Sigmoid colon (tissue), 4 donors: Measurements from ENCODE around the gene CAP2.

ENCODE experiments used
- POLR2A ChIP-seq, 2 donors: fragments of 450-650 bp; IDR thresholded peaks; one replicate each; pipeline ENCODE4 v1.6.1; 2016; ENCODE audit warnings: antibody characterized with exemption in 2 of 2, mild to moderate bottlenecking in 2 of 2, moderate library complexity in 2 of 2
- POLR2AphosphoS5 ChIP-seq, 4 donors: sonication (generic); formaldehyde crosslinking; IDR thresholded peaks; one replicate each; pipeline ENCODE4 v1.6.1; 2017; ENCODE audit warnings: antibody characterized with exemption in 4 of 4
- TF ChIP-seq, protein P1 (sequence below), 4 experiments: fragments of 450-650 bp in 3 of 4; fragments of 200-600 bp in 1 of 4; IDR thresholded peaks; one replicate each; pipeline ENCODE4 v1.5.1; 2016 to 2019; ENCODE audit warnings: antibody characterized with exemption in 4 of 4, mild to moderate bottlenecking in 3 of 4, moderate library complexity in 2 of 4

GRCh38 chr6:17427617-17428016 lies 34.2 kb downstream of the CAP2 start:
- TF ChIP-seq, protein P1, sequence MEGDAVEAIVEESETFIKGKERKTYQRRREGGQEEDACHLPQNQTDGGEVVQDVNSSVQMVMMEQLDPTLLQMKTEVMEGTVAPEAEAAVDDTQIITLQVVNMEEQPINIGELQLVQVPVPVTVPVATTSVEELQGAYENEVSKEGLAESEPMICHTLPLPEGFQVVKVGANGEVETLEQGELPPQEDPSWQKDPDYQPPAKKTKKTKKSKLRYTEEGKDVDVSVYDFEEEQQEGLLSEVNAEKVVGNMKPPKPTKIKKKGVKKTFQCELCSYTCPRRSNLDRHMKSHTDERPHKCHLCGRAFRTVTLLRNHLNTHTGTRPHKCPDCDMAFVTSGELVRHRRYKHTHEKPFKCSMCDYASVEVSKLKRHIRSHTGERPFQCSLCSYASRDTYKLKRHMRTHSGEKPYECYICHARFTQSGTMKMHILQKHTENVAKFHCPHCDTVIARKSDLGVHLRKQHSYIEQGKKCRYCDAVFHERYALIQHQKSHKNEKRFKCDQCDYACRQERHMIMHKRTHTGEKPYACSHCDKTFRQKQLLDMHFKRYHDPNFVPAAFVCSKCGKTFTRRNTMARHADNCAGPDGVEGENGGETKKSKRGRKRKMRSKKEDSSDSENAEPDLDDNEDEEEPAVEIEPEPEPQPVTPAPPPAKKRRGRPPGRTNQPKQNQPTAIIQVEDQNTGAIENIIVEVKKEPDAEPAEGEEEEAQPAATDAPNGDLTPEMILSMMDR (IDR thresholded peaks at IDR 0.05), result no peak
- TF ChIP-seq POLR2AphosphoS5 (IDR thresholded peaks at IDR 0.05) (no peak), POLR2A (IDR thresholded peaks at IDR 0.05) (no peak)
